Esophagus squamous epithelium (tissue), 5 donors: ENCODE measurements around the gene NKAIN4. TPM values are rescaled to one million over a fixed set of nuclear protein-coding genes. Genes with fewer than 3 reads are reported as not detected.

Experiments used
- DNase-seq: peaks from one replicate; lab custom pipeline; 2025; lab: John Stamatoyannopoulos, UW
- H3K27ac ChIP-seq, 4 donors: fragments of 200-600 bp; sonication (generic); one replicate each; pipeline ENCODE4 v1.5.1; 2016 to 2019; ENCODE audit warnings: mild to moderate bottlenecking in 1 of 4
- H3K27me3 ChIP-seq, 4 donors: fragments of 200-600 bp; sonication (generic); 1 replicate in 3 of 4; 2 replicates in 1 of 4; pipeline versions ENCODE4 v1.5.1 to v1.6.0; 2017 to 2021; ENCODE audit warnings: antibody characterized with exemption in 1 of 4
- H3K36me3 ChIP-seq, 3 donors: fragments of 200-600 bp; sonication (generic); one replicate each; pipeline ENCODE4 v1.5.1; 2016 to 2019
- H3K4me1 ChIP-seq, 3 donors: fragments of 200-600 bp; sonication (generic); one replicate each; pipeline ENCODE4 v1.5.1; 2017 to 2019
- H3K4me3 ChIP-seq, 4 donors: fragments of 200-600 bp; sonication (generic); 1 replicate in 3 of 4; 2 replicates in 1 of 4; pipeline ENCODE4 v1.5.1; 2016 to 2019; ENCODE audit warnings: mild to moderate bottlenecking in 2 of 4, moderate library complexity in 1 of 4
- H3K9me3 ChIP-seq, 3 donors: fragments of 200-600 bp; sonication (generic); one replicate each; pipeline ENCODE4 v1.5.1; 2016 to 2019
- CTCF ChIP-seq, 6 experiments: fragments of 450-650 bp in 4 of 6; fragments of 200-600 bp in 2 of 6; sonication (generic) in 2 of 6; IDR thresholded peaks; one replicate each; pipeline ENCODE4 v1.5.1; 2016 to 2019; ENCODE audit warnings: antibody characterized with exemption in 6 of 6, mild to moderate bottlenecking in 4 of 6, moderate library complexity in 4 of 6
- POLR2A ChIP-seq, 4 donors: fragments of 450-650 bp; IDR thresholded peaks; one replicate each; pipeline ENCODE4 v1.6.1; 2017; ENCODE audit warnings: antibody characterized with exemption in 4 of 4, mild to moderate bottlenecking in 4 of 4, moderate library complexity in 3 of 4
- WGBS, 2 donors: methylation state at CpG; one replicate each; pipeline ENCODE4 v1.1.5; 2018; 5-methylcytosine and 5-hydroxymethylcytosine counted together
- intact Hi-C: fragments of 100-400 bp; cut with DNase I; formaldehyde crosslinking; loops from one replicate; pipeline ENCODE4 v1.15.0; 2022
- total RNA-seq, 4 donors: library from RNA; depleted of rRNA; stranded (reverse); fragments of >200 nt; gene quantifications; one replicate each; pipeline ENCODE4 v1.1.0, GENCODE V29; 2016
- donor health status: DM: yes; HTN: yes; CAD: no.

The NKAIN4 gene
- total RNA-seq, 4 donors from 2014 or later, result not detected

GRCh38 chr20:63264000-63264399 is 9.7 kb upstream of the NKAIN4 start:
- no peak overlapping the region for H3K4me3 ChIP-seq
- no peaks in the 10 kb centered on the region for H3K36me3 ChIP-seq
- H3K27me3 ChIP-seq, result peaks cover 0 to 88% (median 0%) of the 10 kb centered on the region in 4 donors
- intact Hi-C loops, result no loop called here
- 79 to 87% methylated on average over 2 to 8 of the region's 10 CpGs for WGBS, 2 donors
- no peak for DNase-seq
- TF ChIP-seq CTCF (IDR thresholded peaks at IDR 0.05) (no peak), POLR2A (IDR thresholded peaks at IDR 0.05) (no peak)
- no peak overlapping the region for H3K27ac ChIP-seq
- H3K9me3 ChIP-seq, result no peaks in the 10 kb centered on the region
- H3K4me1 ChIP-seq, result peaks cover 0 to 6% (median 3%) of the 10 kb centered on the region in 3 donors

DNA sequence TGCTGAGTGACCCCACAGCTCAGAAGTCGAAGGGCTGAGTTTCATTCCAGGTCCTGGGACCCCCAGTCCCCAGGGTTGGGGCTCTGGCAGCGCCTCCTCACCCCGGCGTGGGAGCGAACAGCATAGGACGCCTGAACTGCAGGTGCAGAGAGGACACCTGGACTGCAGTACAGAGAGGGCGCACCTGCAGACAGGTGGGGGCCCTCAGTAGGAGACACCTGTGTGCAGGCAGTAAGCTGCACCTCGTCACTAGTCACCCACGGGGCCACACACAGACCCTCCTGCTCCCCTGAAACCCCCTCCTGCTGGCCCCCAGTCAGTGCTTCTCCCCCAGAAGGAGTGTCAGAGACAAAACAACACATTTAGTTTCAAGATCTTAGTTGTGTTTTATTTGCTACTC is 8.6 kb upstream of the NKAIN4 start:
- H3K4me3 ChIP-seq, result no peak overlapping the region
- peaks cover 0 to 98% (median 0%) of the 10 kb centered on the region in 4 donors for H3K27me3 ChIP-seq
- no peaks in the 10 kb centered on the region for H3K4me1 ChIP-seq
- H3K36me3 ChIP-seq, result no peaks in the 10 kb centered on the region
- WGBS, 2 donors, result 37 to 100% methylated on average over 3 to 4 of the region's 9 CpGs
- no peak for DNase-seq
- H3K9me3 ChIP-seq, result no peaks in the 10 kb centered on the region
- H3K27ac ChIP-seq, result no peak overlapping the region
- TF ChIP-seq POLR2A (IDR thresholded peaks at IDR 0.05), result no peak
- no peak for TF ChIP-seq CTCF (IDR thresholded peaks at IDR 0.05)
- intact Hi-C loops, result no loop called here

GRCh38 chr20:63261795-63262528 is 7.7 kb upstream of the NKAIN4 start:
- Histone ChIP-seq H3K27me3 (peaks cover 0 to 93% (median 0%) of the 10 kb centered on the region in 4 donors), H3K27ac (no peak overlapping the region), H3K36me3 (no peaks in the 10 kb centered on the region), H3K4me3 (no peak overlapping the region), H3K4me1 (no peaks in the 10 kb centered on the region), H3K9me3 (no peaks in the 10 kb centered on the region)
- WGBS, 2 donors, result 55 to 67% methylated on average over 20 to 22 of the region's 30 CpGs
- TF ChIP-seq POLR2A (IDR thresholded peaks at IDR 0.05), result no peak
- no peak for TF ChIP-seq CTCF (IDR thresholded peaks at IDR 0.05)
- no peak for DNase-seq
- intact Hi-C loops, result no loop called here

- intact Hi-C loops, result no loop called here
- TF ChIP-seq POLR2A (IDR thresholded peaks at IDR 0.05), result no peak
- no peak for TF ChIP-seq CTCF (IDR thresholded peaks at IDR 0.05)
- H3K36me3 ChIP-seq, result no peaks in the 10 kb centered on the region
- peaks cover 0 to 95% (median 0%) of the 10 kb centered on the region in 4 donors for H3K27me3 ChIP-seq
- DNase-seq, result no peak
- no peak overlapping the region for H3K4me3 ChIP-seq
- peaks cover 0 to 7% (median 3%) of the 10 kb centered on the region in 3 donors for H3K4me1 ChIP-seq
- 40 to 42% methylated on average over 1 to 8 of the region's 25 CpGs for WGBS, 2 donors
- no peaks in the 10 kb centered on the region for H3K9me3 ChIP-seq
- H3K27ac ChIP-seq, result no peak overlapping the region
Measured at GRCh38 chr20:63261060-63261794, 7.0 kb upstream of the NKAIN4 start.

DNA sequence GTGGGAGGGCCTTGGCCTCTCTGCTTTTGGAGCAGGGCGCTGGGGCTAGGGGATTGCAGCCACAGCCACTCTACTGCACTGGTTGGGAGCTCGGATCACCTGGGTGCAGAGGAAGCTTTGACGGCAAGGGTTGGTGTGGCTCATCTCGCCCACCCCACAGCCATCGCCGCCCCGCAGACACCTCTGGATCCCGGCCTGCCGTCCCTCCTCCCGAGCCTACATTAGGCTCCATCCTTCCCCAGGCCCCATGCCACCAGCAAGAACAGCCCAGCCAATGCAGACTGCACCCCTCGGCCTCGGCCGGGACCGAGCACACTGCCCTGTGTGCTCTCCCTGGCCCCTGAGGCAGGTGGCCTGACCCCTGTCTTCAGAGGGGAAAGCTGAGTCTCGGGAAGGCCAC is 6.3 kb upstream of the NKAIN4 start:
- H3K4me3 ChIP-seq, result no peak overlapping the region
- no peak for TF ChIP-seq POLR2A (IDR thresholded peaks at IDR 0.05)
- no peak for TF ChIP-seq CTCF (IDR thresholded peaks at IDR 0.05)
- no peaks in the 10 kb centered on the region for H3K36me3 ChIP-seq
- no peak overlapping the region for H3K27ac ChIP-seq
- H3K27me3 ChIP-seq, result peaks cover 0 to 95% (median 0%) of the 10 kb centered on the region in 4 donors
- DNase-seq, result no peak
- 80 to 93% methylated on average over 5 to 7 of the region's 15 CpGs for WGBS, 2 donors
- intact Hi-C loops, result no loop called here
- no peaks in the 10 kb centered on the region for H3K9me3 ChIP-seq
- peaks cover 0 to 14% (median 3%) of the 10 kb centered on the region in 3 donors for H3K4me1 ChIP-seq
